AG04450 (cell line): ENCODE results near the gene CLCN5. TPM values are rescaled to one million over a fixed set of nuclear protein-coding genes. Genes with fewer than 3 reads are reported as not detected.

ENCODE experiments used
- CTCF ChIA-PET: fragments of 300-600, 350-600 bp; formaldehyde crosslinking; extraction: SDS; loops from one replicate; lab custom pipeline; 2022; ENCODE audit warnings: antibody characterized with exemption, inconsistent platforms; lab: Charles Lee
- POLR2A ChIA-PET: fragments of 350-600 bp; formaldehyde crosslinking; extraction: SDS; loops from one replicate; lab custom pipeline; 2021; ENCODE audit warnings: antibody characterized with exemption, inconsistent platforms; lab: Yijun Ruan, JAX
- DNase-seq: peaks from one replicate; pipeline ENCODE4 v3.0.0-alpha.2; 2011; ENCODE audit warnings: low read depth, low spot score
- H3K27ac ChIP-seq: one replicate; pipeline ENCODE4 v1.5.1; 2012; ENCODE audit warnings: low read depth, low read length, control low read depth
- H3K27me3 ChIP-seq: one replicate; pipeline ENCODE4 v1.6.0; 2012; ENCODE audit warnings: low read length; ENCODE audit not compliant: control insufficient read depth, insufficient read depth
- H3K4me3 ChIP-seq: 2 replicates; pipeline ENCODE4 v1.5.1; 2011; ENCODE audit warnings: mild to moderate bottlenecking, low read depth, low read length, control low read depth
- H3K9me3 ChIP-seq: 2 replicates; pipeline ENCODE4 v1.5.1; 2012; ENCODE audit warnings: low read length; ENCODE audit not compliant: control insufficient read depth, insufficient read depth
- CTCF ChIP-seq: IDR thresholded peaks from 2 replicates; pipeline ENCODE4 v1.5.1; 2011; ENCODE audit warnings: low read depth, low read length, control low read depth, inconsistent platforms
- polyA plus RNA-seq: library from polyadenylated mRNA; depleted of rRNA; stranded (reverse); fragments of >200 nt; gene quantifications from 2 replicates; pipeline ENCODE4 v1.2.3, GENCODE V29; 2011

CLCN5 gene
- polyA plus RNA-seq, 1 experiment = 2.2 TPM

GRCh38 chrX:50098749-50099148 lies 176.4 kb downstream of the CLCN5 start:
- ChIA-PET POLR2A (no interaction called here), CTCF (interaction anchor here (1.3 kb wide), 1 partner anchor 106 kb away, joined by 4 read pairs; no protein-coding TSS in a partner anchor)
- no peak for TF ChIP-seq CTCF
- Histone ChIP-seq H3K27me3 (no peaks in the 10 kb centered on the region), H3K4me3 (no peak overlapping the region), H3K27ac (no peak overlapping the region), H3K9me3 (no peaks in the 10 kb centered on the region)
- DNase-seq = no peak

GRCh38 chrX:50099331-50099730 lies 176.9 kb downstream of the CLCN5 start:
- ChIA-PET CTCF (interaction anchor here (1.3 kb wide), 1 partner anchor 106 kb away, joined by 4 read pairs; no protein-coding TSS in a partner anchor), POLR2A (no interaction called here)
- DNase-seq = no peak
- no peaks in the 10 kb centered on the region for H3K9me3 ChIP-seq
- H3K27ac ChIP-seq = no peak overlapping the region
- TF ChIP-seq CTCF = no peak
- H3K4me3 ChIP-seq = no peak overlapping the region
- no peaks in the 10 kb centered on the region for H3K27me3 ChIP-seq

GRCh38 chrX:50100188-50100587 lies 177.8 kb downstream of the CLCN5 start:
- no peak for TF ChIP-seq CTCF
- H3K4me3 ChIP-seq = no peak overlapping the region
- CTCF ChIA-PET = interaction anchor here (0.7 to 2.5 kb wide), 5 partner anchors 103 to 480 kb away, joined by 3 to 6 read pairs (median 5); no protein-coding TSS in a partner anchor
- POLR2A ChIA-PET = no interaction called here
- no peaks in the 10 kb centered on the region for H3K27me3 ChIP-seq
- no peaks in the 10 kb centered on the region for H3K9me3 ChIP-seq
- no peak overlapping the region for H3K27ac ChIP-seq
- no peak for DNase-seq

- POLR2A ChIA-PET = no interaction called here
- Histone ChIP-seq H3K27ac (no peak overlapping the region), H3K9me3 (no peaks in the 10 kb centered on the region), H3K27me3 (no peaks in the 10 kb centered on the region), H3K4me3 (no peak overlapping the region)
- DNase-seq = no peak
- no peak for TF ChIP-seq CTCF
- CTCF ChIA-PET = no interaction called here
Observed at GRCh38 chrX:50103176-50103575, 180.8 kb downstream of the CLCN5 start.

- TF ChIP-seq CTCF = no peak
- H3K4me3 ChIP-seq = no peak overlapping the region
- CTCF ChIA-PET = no interaction called here
- DNase-seq = no peak
- H3K9me3 ChIP-seq = no peaks in the 10 kb centered on the region
- POLR2A ChIA-PET = no interaction called here
- no peaks in the 10 kb centered on the region for H3K27me3 ChIP-seq
- no peak overlapping the region for H3K27ac ChIP-seq
Observed at GRCh38 chrX:50103866-50104566, 181.6 kb downstream of the CLCN5 start.
